ENCODE data around the gene GNG7.

DNA sequence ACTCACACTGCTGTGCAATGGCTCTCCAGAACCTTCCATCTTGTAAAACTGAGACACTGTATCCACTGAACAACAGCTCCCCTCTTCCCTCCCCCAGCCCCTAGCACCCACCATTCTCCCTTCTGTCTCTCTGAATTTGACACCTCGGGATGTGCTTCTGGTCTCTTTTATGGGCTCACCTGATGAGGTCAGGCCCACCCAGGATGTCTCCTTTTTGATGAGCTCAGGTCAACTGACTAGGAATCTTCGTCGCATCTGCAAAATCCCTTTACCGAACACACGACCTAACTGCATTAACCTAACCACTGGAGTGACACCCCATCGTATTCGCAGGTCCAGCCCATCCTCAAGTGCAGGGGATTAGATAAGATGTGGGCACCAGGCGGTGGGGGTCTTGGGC is 73.9 kb downstream of the GNG7 start:
- TF ChIP-seq POLR2A (IDR thresholded peaks at IDR 0.05) (no peak), POLR2AphosphoS5 (IDR thresholded peaks at IDR 0.05) (no peak)
- TF ChIP-seq, protein P1, sequence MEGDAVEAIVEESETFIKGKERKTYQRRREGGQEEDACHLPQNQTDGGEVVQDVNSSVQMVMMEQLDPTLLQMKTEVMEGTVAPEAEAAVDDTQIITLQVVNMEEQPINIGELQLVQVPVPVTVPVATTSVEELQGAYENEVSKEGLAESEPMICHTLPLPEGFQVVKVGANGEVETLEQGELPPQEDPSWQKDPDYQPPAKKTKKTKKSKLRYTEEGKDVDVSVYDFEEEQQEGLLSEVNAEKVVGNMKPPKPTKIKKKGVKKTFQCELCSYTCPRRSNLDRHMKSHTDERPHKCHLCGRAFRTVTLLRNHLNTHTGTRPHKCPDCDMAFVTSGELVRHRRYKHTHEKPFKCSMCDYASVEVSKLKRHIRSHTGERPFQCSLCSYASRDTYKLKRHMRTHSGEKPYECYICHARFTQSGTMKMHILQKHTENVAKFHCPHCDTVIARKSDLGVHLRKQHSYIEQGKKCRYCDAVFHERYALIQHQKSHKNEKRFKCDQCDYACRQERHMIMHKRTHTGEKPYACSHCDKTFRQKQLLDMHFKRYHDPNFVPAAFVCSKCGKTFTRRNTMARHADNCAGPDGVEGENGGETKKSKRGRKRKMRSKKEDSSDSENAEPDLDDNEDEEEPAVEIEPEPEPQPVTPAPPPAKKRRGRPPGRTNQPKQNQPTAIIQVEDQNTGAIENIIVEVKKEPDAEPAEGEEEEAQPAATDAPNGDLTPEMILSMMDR (IDR thresholded peaks at IDR 0.05) = no peak
